Stimulated activated CD8-positive, alpha-beta memory T cell treated with anti-CD3 and anti-CD28 coated beads, Interleukin-4, amount 100 ng/mL, for 1 hour (primary cell): Measurements from ENCODE around the gene YIPF7.

ENCODE experiments used
- DNase-seq, 2 donors: peaks; one replicate each; pipeline ENCODE4 v3.0.0-alpha.2; 2020; ENCODE audit warnings: low read depth in 2 of 2, low spot score in 1 of 2

Gene YIPF7

GRCh38 chr4:44651425-44651824 lies at the start of gene YIPF7:
Gene YIPF7 (minus strand): TSS chr4:44651625. CDS start chr4:44650100, 1,525 bp downstream.
- no peak for DNase-seq

- no peak for DNase-seq
Observed at GRCh38 chr4:44701037-44701436, 49.6 kb upstream of the YIPF7 start.

GRCh38 chr4:44700427-44700826 lies 49.0 kb upstream of the YIPF7 start:
- DNase-seq = no peak

- no peak for DNase-seq
Observed at GRCh38 chr4:44684648-44685047, 33.2 kb upstream of the YIPF7 start.

- DNase-seq = no peak
Observed at GRCh38 chr4:44679060-44679459, 27.6 kb upstream of the YIPF7 start.

GRCh38 chr4:44678094-44679041 lies 26.9 kb upstream of the YIPF7 start, which contains the start of gene GUF1:
Gene GUF1 (plus strand): TSS chr4:44678420. CDS start chr4:44678623, 203 bp downstream.
- DNase-seq = peak; percentile 62 to 67

- no peak for DNase-seq
Observed at GRCh38 chr4:44675366-44675765, 23.9 kb upstream of the YIPF7 start.

- no peak for DNase-seq
Observed at GRCh38 chr4:44674471-44674870, 23.0 kb upstream of the YIPF7 start.

- DNase-seq = no peak
Observed at GRCh38 chr4:44671636-44672035, 20.2 kb upstream of the YIPF7 start.

- no peak for DNase-seq
Observed at GRCh38 chr4:44670506-44671199, 19.2 kb upstream of the YIPF7 start.

GRCh38 chr4:44668526-44668925 lies 17.1 kb upstream of the YIPF7 start:
- DNase-seq = no peak

GRCh38 chr4:44663539-44664263 lies 12.3 kb upstream of the YIPF7 start:
- no peak for DNase-seq

- DNase-seq = no peak
Observed at GRCh38 chr4:44662623-44663005, 11.2 kb upstream of the YIPF7 start.

GRCh38 chr4:44661940-44662622 lies 10.7 kb upstream of the YIPF7 start:
- DNase-seq = no peak

GRCh38 chr4:44660396-44660795 lies 9.0 kb upstream of the YIPF7 start:
- DNase-seq = no peak

GRCh38 chr4:44652002-44652401 lies 577 bp upstream of the YIPF7 start:
- DNase-seq = no peak

- DNase-seq = no peak
Observed at GRCh38 chr4:44646151-44646550, 5.3 kb downstream of the YIPF7 start.

- DNase-seq = no peak
Observed at GRCh38 chr4:44638091-44638490, 13.3 kb downstream of the YIPF7 start.

- DNase-seq = no peak
Observed at GRCh38 chr4:44632733-44633132, 18.7 kb downstream of the YIPF7 start.

GRCh38 chr4:44632089-44632488 lies 19.3 kb downstream of the YIPF7 start:
- no peak for DNase-seq
